Fibroblast of pulmonary artery (primary cell): ENCODE measurements around the gene BBS12.

ENCODE experiments used
- DNase-seq: peaks from one replicate; pipeline ENCODE4 v3.0.0-alpha.2; 2010; ENCODE audit warnings: low read depth
- H3K4me3 ChIP-seq: replicated peaks from 2 replicates; pipeline ENCODE4 v1.5.1; 2011; ENCODE audit warnings: low read depth, mild to moderate bottlenecking, control low read depth, low read length, moderate library complexity
- TF ChIP-seq, protein P1 (sequence below): IDR thresholded peaks from 2 replicates; pipeline ENCODE4 v1.5.1; 2011; ENCODE audit warnings: mild to moderate bottlenecking, control low read depth, low read length, inconsistent platforms; ENCODE audit errors: missing control alignments

The BBS12 gene

GRCh38 chr4:122705009-122705408 lies 27.5 kb upstream of the BBS12 start:
- TF ChIP-seq, protein P1, sequence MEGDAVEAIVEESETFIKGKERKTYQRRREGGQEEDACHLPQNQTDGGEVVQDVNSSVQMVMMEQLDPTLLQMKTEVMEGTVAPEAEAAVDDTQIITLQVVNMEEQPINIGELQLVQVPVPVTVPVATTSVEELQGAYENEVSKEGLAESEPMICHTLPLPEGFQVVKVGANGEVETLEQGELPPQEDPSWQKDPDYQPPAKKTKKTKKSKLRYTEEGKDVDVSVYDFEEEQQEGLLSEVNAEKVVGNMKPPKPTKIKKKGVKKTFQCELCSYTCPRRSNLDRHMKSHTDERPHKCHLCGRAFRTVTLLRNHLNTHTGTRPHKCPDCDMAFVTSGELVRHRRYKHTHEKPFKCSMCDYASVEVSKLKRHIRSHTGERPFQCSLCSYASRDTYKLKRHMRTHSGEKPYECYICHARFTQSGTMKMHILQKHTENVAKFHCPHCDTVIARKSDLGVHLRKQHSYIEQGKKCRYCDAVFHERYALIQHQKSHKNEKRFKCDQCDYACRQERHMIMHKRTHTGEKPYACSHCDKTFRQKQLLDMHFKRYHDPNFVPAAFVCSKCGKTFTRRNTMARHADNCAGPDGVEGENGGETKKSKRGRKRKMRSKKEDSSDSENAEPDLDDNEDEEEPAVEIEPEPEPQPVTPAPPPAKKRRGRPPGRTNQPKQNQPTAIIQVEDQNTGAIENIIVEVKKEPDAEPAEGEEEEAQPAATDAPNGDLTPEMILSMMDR = no peak
- no peak overlapping the region for H3K4me3 ChIP-seq
- no peak for DNase-seq

- TF ChIP-seq, protein P1 = no peak
- no peak overlapping the region for H3K4me3 ChIP-seq
- no peak for DNase-seq
These were observed 26.9 kb upstream of the BBS12 start for GRCh38 chr4:122705547-122706117.

GRCh38 chr4:122706511-122706910 lies 26.0 kb upstream of the BBS12 start:
- H3K4me3 ChIP-seq = no peak overlapping the region
- TF ChIP-seq, protein P1 = no peak
- no peak for DNase-seq

DNA sequence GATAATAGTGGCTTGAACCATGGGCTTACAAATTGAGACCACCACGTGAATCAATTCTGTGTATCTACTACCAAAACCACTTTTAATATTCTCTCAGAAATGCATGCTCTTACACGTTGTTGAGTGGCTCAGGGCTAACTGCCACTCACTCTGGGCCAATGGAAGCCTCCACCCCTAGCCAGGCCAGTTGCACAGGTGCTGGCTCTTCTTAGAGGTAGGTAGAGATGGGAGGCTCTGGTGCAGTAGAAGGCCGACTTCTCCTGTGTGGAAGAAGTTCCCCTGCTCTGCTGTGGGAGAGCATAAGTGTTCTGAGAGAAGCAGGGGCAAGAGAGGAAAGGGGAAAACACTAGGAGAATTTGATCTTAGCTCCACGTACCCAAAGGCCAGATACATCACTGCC lies 25.0 kb upstream of the BBS12 start:
- TF ChIP-seq, protein P1 = no peak

GRCh38 chr4:122709236-122709635 lies 23.3 kb upstream of the BBS12 start:
- H3K4me3 ChIP-seq = no peak overlapping the region
- TF ChIP-seq, protein P1 = no peak
- DNase-seq = no peak

More for the DNA sequence above, 25.0 kb upstream of the BBS12 start:
- no peak overlapping the region for H3K4me3 ChIP-seq
- DNase-seq = no peak

DNA sequence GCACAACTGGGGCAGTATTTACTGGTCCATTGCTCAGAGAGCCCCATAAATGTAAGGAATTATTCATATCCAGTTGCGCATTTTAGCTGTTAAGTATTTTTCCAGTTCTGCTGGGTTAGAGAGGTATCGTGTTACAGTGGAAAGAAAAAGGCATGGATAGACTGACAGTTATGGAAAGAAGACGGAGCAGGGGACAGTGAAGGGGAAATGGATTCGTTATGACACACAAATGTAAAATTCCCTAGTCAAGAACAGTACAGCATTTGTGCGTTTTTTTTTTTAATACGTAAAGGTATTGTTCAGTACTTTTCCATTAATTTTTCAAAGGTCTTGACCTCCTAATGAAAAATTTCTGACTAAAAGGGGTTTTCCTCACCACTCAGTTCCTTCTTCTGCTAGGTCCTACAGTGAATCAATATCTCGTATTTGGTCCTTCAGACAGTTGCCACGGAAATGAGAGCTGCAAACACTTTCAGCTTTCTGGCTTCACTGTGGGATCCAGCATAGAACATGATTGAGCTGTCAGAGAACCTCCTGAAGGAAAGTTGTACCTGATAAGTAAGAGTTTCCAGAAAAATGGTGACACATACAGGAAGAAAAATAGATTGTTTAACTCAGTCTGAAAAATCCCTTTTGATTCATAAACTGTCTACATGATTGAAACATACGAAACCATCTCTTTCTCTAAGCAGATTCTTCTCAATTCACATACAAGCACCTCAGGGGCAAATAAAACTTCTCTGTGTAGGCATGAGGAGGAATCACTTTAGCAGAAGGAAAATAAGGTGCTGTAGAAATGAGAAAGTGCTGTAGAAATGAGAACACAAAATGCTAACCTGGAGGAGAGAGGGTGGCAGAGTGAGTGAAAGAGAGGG lies 21.8 kb upstream of the BBS12 start:
- TF ChIP-seq, protein P1 = no peak
- no peak overlapping the region for H3K4me3 ChIP-seq

More for the DNA sequence above, 21.8 kb upstream of the BBS12 start:
- DNase-seq = peak; percentile 42
